ENCODE measurements around the gene PSMD6.

PSMD6 gene

GRCh38 chr3:64008017-64008416, 15.3 kb downstream of the PSMD6 start:
- FAIRE-seq, result peak; percentile 6

GRCh38 chr3:64003589-64003988, 19.7 kb downstream of the PSMD6 start:
- FAIRE-seq, result no peak

GRCh38 chr3:64002233-64002632, 21.1 kb downstream of the PSMD6 start:
- no peak for FAIRE-seq

- no peak for FAIRE-seq
These were observed 22.7 kb downstream of the PSMD6 start for GRCh38 chr3:64000453-64001055.

- FAIRE-seq, result no peak
These were observed 24.2 kb downstream of the PSMD6 start for GRCh38 chr3:63998852-63999754.

GRCh38 chr3:63995086-63995485, 28.2 kb downstream of the PSMD6 start:
- FAIRE-seq, result no peak

- FAIRE-seq, result peak; percentile 95
These were observed 29.6 kb downstream of the PSMD6 start for GRCh38 chr3:63993653-63994079.

GRCh38 chr3:63992516-63993209, 30.6 kb downstream of the PSMD6 start:
- no peak for FAIRE-seq

GRCh38 chr3:63991666-63992065, 31.6 kb downstream of the PSMD6 start:
- FAIRE-seq, result no peak

- FAIRE-seq, result no peak
These were observed 32.6 kb downstream of the PSMD6 start for GRCh38 chr3:63990733-63991132.

GRCh38 chr3:63990204-63990603, 33.1 kb downstream of the PSMD6 start:
- FAIRE-seq, result no peak

- no peak for FAIRE-seq
These were observed 34.4 kb downstream of the PSMD6 start for GRCh38 chr3:63988943-63989342.

GRCh38 chr3:63986831-63987230, 36.5 kb downstream of the PSMD6 start:
- no peak for FAIRE-seq

- FAIRE-seq, result no peak
These were observed 37.1 kb downstream of the PSMD6 start for GRCh38 chr3:63986146-63986545.

- no peak for FAIRE-seq
These were observed 38.9 kb downstream of the PSMD6 start for GRCh38 chr3:63984391-63984790.

GRCh38 chr3:63981980-63982379, 41.3 kb downstream of the PSMD6 start:
- no peak for FAIRE-seq

- FAIRE-seq, result no peak
These were observed 42.3 kb downstream of the PSMD6 start for GRCh38 chr3:63980830-63981498.

GRCh38 chr3:63980019-63980418, 43.3 kb downstream of the PSMD6 start:
- no peak for FAIRE-seq

- no peak for FAIRE-seq
These were observed 44.0 kb downstream of the PSMD6 start for GRCh38 chr3:63979093-63979885.

- FAIRE-seq, result no peak
These were observed 45.4 kb downstream of the PSMD6 start for GRCh38 chr3:63977893-63978292.

GRCh38 chr3:63976872-63977200, 46.5 kb downstream of the PSMD6 start:
- no peak for FAIRE-seq

GRCh38 chr3:63976161-63976871, 47.0 kb downstream of the PSMD6 start:
- no peak for FAIRE-seq
